Activated CD4-positive, alpha-beta T cell treated with anti-CD3 and anti-CD28 coated beads, Interleukin-2, amount 50 U/mL, for 48 hours (primary cell): ENCODE results near the gene CNTNAP2.

Experiments used
- DNase-seq, 2 experiments: peaks; one replicate each; pipeline ENCODE4 v3.0.0-alpha.2; 2020

Gene CNTNAP2

DNA sequence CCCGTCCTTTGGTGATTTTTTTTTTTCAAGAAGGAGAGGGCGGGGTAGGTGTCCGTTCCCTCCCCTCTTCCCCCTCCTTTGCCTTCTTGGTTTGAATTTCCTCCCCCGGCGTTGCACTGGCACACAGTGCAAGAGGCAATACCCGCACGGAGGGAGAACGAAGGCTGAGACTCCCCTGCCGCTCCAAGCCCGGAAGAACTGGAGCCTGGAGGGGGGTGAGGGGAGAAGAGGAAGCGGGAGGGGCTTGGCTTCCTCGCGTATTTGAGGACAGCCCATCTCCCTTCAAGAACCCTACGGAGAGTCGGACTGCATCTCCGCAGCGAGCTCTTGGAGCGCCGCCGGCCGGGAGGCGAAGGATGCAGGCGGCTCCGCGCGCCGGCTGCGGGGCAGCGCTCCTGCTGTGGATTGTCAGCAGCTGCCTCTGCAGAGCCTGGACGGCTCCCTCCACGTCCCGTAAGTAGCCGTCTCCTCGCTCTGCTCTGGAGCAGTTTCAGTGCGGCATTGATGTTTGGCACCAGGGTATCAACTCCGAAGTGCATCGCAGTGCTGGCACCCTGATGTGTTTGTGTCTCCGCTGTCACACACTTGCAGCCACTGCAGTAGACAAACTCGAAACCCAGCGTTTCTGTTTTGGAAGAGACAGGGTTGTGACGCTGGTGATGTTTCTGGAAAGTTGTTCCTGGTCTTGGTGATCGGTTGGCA lies at the start of gene CNTNAP2:
CNTNAP2 (plus strand) TSS at position 281 of the 702 bp plus-strand sequence; CDS start at position 357, 76 bp downstream.
- DNase-seq: peak in 1 of 2 experiments; percentile 2

DNA sequence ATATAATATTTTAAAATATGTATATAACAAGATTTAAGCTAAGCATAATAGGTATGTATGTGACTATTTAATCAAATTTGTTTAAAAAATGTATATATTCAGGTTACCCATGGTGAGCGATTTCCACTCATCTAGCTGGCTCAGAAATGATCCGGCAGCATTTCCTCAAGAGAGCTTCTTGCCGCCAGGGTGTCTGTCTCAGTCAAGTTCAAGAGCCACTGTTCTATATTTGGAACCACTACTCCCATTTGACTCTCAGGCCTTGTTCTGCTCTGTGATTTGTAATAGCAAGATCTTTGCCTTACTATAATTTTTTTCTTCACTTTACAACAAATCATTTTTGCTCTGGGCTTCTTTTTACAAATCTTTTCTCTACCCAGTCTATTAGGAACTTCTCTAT lies 48.7 kb upstream of the CNTNAP2 start:
- DNase-seq: no peak

DNA sequence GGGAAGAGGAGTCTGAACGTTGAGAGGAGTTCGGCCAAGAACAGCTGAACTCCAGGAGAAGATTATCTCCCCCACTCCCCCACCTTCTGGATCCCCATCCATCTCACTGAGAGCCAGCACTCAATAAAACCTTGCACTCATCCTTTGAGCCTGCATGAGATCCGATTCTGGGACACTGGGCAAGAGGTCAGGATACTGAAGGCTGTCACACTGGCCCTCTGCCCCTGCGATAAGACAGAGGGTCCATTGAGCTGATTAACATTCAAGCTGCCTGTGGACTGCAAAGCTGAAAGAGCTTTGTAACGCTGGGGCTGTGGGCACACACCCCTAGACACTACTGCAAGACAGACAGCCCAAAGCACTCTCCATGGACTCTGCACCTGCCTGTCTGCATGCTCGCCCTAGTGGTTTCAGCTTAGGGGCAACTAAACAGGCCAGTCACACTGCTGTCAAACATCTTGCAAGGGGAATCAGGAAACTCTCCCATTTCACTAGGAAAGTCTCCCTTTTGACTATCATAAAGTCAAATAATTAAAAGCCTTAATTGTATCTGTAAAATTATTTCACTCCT lies 42.3 kb upstream of the CNTNAP2 start:
- DNase-seq: no peak

DNA sequence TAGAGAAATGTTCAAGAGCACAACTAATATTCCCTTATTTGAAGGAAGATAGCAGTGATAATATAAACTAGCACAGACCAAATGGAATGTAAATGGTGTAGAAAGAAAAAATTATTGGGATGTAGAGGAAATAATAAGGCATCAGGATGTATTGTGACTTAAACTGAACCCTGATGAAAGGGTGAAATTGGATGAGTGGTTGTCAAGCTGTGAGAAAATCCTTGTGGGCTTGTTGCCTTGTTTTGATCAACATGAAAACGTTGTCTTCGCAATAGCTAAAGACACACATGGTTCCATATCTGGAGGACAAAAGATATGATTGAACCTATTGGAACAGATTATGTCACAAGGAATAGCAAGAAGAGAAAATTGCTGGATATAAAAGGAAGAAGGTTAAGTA lies 40.3 kb upstream of the CNTNAP2 start:
- no peak for DNase-seq

DNA sequence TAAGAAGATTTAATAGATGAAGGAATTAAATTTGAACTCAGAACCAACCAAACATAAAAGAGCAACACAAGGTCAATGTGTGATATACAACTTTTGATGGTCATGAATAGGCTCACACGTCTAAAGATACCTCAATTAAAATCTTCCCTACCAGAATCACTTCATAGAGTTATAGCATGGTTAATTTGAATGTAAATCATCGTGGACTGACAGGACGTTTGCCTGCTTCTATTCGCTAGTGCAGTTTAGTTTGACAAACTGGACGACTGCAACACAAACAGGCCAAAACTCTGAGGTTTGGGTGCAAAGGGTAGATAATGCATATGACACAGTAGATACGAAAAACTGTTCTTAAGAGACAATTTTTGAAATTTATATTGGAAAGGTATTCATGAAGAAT lies 32.5 kb upstream of the CNTNAP2 start:
- DNase-seq: no peak

DNA sequence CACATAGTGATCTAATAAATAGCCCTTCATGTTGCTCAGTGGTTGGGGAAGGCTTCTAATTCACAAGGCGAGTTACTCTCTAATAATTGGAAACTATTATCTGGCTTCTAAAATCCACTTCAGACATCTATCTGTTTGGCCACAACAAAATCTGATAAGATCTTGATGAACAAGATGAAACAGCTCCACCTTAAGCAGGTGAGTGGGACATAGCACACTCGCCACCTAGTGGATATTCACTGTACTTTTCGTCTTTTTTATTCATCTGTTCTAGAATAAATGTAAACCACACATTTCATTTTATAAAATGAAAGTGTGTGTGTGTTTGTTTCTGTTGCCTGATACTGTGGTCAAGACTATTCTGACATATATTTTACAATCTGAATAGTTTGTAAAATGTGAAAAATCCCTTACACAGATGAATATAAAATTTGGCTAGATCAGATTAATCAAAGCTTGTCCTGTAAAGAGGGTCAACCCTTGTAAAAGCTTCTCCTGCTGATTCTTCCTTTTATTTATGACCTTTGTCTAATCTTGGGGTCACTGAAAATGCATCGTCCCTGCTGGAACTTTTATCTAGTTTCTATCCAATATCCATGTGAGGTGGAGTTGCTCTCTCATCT lies 26.5 kb upstream of the CNTNAP2 start:
- DNase-seq: no peak

DNA sequence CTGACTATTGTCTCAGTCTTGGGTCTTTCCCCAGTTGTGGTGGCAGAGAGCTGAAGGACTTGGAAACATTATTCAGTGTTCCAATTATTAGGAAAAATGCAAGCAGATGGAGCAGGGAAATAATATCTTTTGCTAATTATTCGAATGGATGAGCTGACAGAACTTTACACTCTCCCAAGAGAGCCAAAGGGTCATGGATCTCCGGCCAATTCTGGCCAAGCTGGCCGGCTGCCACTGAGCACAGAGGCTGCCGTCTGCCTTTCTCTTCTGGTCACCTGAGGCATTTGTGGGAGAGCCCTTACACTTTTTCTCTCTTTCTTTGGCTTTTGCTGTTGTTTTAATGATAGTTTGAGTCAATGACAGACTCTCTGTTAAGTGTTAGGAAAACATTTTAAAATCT lies 22.2 kb upstream of the CNTNAP2 start:
- DNase-seq: no peak

DNA sequence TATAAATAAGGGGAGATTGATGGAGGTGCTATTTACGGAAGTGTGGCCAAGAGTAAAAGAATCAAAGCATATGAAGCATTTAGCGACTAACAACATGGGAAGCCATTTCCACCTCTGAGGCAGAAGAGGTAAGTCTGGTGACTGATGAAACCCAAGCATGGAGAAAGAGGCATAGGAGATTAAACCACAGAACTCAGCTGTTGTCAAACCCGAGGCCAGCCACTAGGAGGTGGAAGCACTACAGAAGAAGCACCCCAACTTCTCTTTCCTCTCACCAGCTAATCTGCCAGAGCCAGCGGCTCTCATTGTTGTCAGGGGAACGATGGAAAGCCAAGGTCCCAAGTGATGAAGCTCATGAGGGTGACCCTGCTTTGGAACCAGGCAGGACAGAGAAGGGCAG lies 19.6 kb upstream of the CNTNAP2 start:
- DNase-seq: no peak

DNA sequence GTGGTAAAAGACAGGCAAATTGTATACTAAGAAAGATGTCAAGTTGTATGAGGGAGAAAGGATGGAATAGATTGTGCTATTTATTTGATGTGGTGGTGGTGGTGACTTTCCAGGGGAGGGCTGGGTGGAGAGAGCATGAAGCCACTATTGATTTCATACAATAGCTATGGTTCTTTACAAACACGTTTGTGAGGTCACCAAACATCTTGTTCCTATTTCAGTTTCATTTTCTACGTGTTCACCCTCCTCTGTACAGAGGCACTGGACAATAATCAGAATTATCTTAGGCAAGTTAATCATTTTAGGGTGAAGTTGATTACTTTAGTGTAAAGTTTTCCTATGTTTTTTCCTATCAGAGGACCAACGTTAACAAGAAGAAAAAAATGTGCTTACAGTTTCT lies 10.3 kb upstream of the CNTNAP2 start:
- no peak for DNase-seq

DNA sequence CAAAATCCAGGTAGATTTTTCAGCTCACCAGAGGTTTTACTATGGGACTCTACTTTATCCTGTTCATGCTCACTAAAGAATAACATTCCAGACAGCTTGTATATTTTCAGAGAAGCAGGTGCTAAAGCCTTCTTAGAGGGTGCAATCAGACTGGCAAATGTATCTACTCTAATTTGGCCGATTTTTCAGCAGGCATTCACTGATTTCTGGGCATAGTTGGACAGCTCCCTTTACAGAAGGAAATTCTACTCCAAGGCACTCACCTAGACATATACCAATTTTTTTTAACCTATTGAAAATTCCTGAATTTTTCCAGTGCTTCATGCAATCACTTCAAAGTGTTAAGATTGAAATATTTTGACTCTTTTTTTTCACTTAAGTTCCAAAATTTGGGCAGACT lies 3.8 kb upstream of the CNTNAP2 start:
- no peak for DNase-seq

DNA sequence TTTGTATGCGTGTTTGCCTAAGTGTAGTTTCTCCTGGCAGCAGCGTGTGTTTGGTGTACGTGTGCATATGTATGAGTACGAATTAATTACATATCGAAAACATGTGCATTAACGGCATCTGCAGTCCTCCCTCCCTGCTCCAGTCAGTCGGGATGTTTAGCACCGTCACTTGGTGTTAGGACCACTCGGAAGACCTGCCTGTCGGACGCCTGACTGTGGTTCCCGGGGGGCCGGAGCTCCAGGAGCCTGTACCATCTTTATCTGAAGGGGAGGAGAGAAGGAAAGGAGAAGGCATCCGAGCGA lies 1.1 kb upstream of the CNTNAP2 start:
- DNase-seq: no peak

DNA sequence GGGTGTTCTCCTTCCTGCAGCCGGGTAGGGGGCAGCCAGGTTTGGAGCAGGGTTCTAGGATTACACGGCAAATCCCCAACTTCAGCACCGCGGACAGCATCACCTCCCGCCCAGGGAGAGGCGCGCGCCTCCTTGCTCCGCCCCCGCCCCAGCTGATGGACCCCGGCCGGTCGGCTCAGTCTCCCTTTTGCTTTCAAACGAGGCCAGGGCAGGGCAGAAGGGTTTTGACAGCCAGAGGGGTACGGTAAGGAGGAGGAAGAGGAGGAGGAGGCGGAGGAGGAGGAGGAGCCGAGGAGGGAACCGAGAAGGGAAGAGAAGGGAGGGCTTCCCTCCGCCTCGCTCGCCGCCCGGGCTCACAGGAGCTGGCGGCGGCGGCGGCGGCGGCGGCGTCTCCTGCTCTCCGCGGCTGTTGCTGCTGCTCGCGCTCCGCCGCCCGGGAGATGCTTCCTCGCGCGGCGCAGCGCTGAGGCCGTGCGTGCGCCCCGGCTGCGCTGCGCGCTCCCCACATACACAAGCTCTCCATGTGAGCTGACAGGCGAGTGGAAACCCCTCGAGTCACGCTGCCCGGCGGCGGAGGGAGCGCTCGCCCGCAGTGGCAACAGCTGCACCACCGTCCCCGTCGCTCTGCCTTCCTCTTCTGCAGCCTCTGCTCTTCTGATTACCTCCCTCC lies 615 bp upstream of the CNTNAP2 start:
- peak; percentile 28 to 38 for DNase-seq

DNA sequence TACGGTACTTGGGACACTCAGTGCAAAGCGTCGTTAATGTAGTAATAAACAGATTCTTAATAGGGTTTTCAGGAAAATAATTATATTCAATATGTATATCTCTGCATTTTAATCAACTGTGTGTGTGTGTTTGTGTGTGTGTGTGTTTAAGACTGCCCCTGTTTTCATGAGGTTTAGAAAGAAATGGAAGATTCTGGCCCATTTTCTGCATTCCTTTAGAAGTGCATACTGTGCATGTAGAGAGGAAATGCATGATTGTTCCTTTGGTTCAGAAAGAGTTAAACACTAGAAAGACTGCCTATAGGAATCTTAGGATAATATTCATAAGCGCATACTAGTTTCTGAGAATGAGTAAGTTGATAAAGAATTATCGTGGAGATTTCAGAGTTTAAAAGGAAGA lies 975 bp downstream of the CNTNAP2 start:
- DNase-seq: no peak

DNA sequence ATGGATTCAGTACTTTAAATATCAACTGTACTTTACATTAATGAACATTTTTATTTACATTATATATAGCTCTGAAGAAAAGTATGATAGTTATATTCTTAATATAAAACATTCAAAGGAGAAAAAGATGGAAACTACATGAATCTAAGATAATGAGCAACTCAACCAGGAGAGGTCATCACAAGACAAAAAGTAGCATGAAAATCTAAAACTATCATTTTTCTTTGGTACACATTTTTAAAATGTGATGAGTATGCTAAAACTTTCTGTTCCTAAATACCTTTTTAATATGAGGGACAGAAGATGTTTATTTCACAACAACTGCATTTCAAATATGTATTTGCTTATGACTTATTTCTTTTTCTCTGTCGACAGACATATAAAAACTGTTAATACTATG lies 2.4 kb downstream of the CNTNAP2 start:
- DNase-seq: no peak

DNA sequence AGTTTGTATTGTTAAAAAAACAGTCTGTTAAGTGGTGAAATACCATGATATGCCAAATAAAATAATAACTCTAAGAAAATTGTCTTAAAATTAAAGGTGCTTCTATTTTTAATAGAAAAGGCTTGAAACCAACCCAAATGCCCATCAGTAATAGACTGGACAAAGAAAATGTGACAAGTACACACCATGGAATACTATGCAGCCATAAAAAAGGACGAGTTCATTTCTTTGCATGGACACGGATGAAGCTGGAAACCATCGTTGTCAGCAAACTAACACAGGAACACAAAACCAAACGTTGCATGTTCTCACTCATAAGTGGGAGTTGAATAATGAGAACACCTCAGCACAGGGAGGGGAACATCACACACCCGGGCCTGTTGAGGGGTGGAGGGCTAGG lies 7.1 kb downstream of the CNTNAP2 start:
- no peak for DNase-seq

DNA sequence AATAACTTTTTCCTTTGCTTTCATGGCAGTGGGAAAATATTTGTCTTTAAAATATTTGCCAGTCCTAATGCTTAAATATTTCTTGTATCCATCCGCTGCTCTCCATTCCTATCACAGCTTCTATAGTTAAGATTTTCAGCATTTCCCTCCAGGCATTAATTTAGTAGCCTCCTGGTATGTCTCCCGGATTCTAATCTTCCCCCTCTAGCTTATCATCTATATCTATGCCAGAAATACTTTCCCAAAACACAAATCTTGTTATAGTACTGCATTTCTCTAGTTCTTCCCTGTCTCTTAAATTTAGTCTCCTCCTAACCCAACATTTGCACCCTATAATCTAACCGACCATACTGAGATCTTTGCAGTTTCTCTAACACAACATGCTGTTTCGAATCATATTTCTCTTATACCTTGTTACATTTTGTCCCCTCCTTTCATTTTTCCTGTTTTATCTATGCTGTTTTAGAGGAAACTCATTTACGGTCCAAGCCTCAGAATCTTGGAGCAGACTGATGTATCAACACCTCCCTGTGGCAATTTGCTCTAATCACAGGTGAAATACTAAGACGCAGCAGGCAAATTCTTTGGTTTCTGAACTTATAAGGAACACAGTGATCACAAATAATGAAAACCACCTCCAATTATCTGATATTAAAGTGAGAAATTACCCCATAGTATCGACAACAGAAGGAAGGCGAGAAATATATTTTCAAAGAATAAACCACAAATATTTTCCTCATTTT lies 10.3 kb downstream of the CNTNAP2 start:
- no peak for DNase-seq

DNA sequence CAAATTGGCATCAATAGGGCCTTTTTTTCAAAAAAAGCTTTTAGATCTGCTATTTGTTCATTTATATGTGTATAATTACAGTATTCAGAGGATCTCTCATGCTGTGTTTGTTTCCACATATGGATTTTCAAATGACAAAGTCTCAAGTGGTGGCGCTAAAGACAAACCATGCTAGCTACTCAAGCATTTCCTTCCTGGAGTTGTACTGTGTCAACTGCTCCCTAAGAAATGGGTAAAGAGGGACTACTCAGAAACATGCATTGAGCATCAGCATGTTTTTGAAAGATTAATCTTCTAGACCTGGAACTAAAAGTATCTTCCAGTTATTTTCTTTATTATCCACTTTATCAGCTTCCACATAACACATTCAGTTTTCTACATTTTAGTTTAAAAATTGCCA lies 12.7 kb downstream of the CNTNAP2 start:
- no peak for DNase-seq

DNA sequence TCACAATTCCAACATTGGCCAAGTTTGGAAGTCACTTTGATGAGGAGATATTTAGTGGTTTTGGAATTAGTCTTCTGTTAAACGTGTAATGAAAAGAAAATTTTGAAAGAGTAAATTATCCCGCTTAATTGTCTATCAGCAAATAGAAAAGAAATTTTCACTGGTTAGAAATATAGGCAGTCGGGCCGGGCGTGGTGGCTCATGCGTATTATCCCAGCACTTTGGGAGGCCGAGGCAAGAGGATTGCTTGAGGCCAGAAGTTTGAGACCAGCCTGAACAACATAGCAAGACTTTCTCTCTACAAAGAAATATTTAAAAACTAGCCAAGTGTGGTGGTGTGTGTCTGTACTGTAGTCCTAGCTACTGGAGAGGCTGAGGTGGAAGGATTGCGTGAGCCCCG lies 13.4 kb downstream of the CNTNAP2 start:
- DNase-seq: no peak

DNA sequence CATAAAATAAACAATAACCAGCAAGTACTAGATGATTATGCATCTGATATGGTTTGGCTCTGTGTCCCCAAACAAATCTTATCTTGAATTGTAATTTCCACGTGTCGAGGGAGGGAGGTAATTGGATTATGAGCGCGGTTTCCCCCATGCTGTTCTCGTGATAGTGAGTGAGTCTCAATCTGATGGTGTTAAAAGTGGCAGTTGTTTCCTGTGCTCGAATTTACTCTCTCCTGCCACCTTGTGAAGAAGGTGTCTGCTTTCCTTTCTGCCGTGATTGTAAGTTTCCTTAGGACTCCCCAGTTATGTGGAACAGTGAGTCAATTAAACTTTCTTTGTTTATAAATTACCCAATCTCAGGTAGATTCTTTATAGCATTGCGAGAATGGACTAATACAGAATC lies 15.1 kb downstream of the CNTNAP2 start:
- DNase-seq: no peak

DNA sequence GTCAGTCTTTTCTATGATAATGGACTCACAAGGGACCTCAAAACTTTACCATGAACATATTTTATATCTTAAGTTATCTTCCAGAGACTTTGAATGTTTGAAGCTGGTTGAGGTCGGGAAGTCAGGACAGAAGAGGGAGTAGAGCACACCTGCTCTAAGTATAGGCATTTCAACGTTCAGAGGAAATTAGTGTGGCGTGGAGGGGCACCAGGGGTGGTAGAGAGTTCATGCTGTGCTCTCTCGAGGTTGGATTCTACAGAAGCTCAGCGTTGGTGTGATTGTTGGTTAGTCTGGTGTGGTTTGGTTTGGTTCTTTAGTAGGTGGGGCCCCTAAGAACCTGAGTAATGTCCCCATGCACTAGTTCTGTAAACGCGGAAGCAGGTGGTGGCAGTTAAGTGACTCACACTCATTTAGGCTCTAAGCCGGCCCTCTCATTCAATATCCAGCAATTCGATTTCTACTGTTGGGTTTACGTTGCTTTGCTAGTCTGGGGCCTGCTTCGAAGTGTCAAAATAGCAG lies 19.8 kb downstream of the CNTNAP2 start:
- DNase-seq: no peak

DNA sequence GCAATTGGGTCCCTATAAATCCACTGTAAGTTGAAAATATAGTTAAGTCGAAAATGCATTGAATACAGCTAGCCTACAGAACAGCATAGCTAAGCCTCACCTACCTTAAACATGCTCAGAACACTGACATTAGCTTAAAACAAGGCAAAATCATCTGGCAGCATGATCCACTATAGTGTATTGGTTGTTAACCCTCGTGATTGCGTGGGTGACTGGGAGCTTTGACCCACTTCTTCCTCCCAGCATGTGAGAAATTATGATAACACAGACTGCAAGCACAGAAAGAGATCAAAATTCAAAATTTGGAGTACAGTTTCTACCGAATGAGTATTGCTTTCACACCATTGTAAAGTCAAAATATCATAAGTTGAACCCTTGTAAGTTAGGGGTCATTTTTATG lies 22.3 kb downstream of the CNTNAP2 start:
- DNase-seq: no peak

DNA sequence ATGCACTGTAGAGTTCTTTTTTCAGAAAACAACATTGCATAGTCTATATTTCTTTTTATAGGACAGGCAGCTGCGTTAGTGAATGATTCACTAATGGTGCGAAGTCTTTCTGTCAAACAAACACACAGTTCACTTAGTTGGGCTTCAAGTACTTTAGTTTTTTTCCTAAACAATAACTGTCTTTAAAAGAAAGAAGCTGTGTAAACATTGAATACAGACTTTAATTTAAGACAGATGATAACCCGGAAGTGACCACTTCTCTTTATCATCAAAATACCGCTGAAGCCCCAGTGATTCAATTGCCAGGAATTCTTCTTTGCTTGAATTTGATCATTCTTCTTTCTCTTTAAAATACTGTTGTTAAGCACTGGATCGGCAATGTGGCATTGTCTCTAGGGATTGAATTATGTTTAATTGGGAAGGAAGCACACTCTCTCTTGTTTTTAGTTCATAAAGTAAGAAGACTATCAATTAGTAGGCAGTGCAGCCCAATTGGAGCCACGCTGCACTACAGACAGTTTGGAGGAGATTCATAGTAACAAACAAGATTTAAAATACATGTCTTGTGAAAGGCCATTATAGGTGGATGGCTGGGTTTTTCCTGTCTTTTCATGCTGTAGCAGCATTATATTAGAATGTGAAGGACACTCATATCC lies 30.4 kb downstream of the CNTNAP2 start:
- no peak for DNase-seq

DNA sequence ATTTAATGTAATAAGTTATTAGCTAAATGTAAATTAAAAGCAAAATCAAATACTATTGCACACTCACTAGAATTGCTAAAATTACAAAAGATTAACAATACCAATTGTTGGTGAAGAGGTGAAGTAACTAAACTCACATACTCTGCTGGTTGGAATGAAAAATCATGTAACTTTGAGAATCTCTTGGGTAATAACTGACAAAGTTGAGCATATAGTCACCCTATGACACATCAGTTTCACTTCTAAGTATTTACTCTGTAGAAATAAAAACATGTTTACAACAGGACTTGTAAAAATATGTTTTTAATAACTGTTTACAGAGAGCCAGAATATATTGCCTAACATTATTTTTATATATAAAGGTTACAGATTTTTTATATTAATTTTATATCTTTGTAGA lies 33.6 kb downstream of the CNTNAP2 start:
- no peak for DNase-seq
